Left cardiac atrium (tissue), 4 donors: ENCODE data around the gene FGF19. TPM values are rescaled to one million over a fixed set of nuclear protein-coding genes. Genes with fewer than 3 reads are reported as not detected.
A peak's percentile ranks its signal among the peaks of the same experiment; 100 is the strongest.

Experiments
- ATAC-seq, 2 donors: fragments of 200-7000 bp; cut with Tn5 transposase; one replicate each; pipeline ENCODE4 v1.9.1; 2020; ENCODE audit warnings: mild to moderate bottlenecking in 2 of 2, moderate library complexity in 2 of 2
- DNase-seq: peaks from one replicate; pipeline ENCODE4 v3.0.0-alpha.2; 2020
- intact Hi-C, 2 donors: fragments of 100-400 bp; cut with DNase I; formaldehyde crosslinking; loops; one replicate each; pipeline versions ENCODE4 v1.14.1 to v1.15.1; 2022 to 2023
- total RNA-seq, 2 donors: library from RNA; stranded (reverse); fragmentation: NEBNext Ultra II Directional; extraction: Animal tissue kit (Norgen Biotek cat#: 25700); gene quantifications; one replicate each; pipeline ENCODE4 v1.2.1, GENCODE V29; 2021
- donor health status: DM: no; HTN: yes; CAD: no.
- donor health status: DM: no; HTN: yes; CAD: no; lungs with severe emphysema.
- donor health status: DM: yes; HTN: yes; CAD: no.
- donor health status: Dilated cardiomyopathy.

FGF19 gene
- total RNA-seq, 2 donors from 2014 or later: not detected

DNA sequence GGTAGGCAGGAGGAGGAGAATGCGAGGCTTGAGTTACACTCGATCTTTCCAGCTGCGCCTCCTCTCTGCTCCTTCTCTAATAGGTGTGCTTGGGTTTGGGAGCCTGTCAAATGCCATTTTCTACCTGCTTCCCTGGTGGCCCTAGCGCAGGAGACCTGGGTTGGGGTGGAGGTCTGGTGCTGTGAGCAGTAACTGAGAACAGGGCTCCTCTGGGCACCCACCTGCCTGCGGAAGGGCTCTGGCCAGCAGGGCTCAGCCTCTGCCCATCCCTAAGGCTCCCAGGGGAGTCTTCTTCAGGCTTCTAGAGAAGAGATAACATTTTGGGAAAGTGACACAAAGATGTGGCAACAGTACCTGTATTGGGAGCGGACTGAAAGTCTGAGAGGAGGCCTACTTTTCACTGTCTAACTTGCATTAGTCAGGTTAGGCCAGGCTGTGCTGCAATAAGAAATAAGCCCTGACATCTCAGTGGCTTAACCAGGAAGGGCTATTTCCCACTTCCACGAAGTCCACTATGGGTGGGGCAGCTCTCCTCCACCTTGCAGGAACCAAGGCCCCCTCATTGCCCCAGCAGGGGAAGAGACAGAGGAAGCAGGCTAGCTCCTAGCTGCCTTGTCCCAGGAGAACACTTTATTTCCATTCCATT is 21.0 kb downstream of the FGF19 start:
- DNase-seq (no peak), ATAC-seq (no peak)
- intact Hi-C loops: loop anchor here in 1 of 2 donors (10.0 kb wide), 1 partner anchor 512 kb away; no protein-coding TSS in a partner anchor

DNA sequence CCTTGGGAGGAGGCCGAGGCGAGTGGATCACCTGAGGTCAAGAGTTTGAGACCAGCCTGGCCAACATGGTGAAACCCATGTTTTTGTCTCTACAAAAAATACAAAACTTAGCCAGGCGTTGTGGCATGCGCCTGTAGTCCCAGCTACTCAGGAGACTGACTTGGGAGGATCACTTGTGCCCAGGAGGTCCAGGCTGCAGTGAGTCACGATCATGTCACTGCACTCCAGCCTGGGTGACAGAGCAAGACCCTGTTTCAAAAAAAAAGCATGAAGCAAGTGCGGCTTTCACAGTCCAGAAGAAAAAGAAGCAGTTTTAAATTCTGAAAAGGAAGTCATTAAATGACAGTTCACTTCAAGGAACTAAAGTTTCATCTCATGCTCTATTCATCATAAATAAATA is 21.6 kb downstream of the FGF19 start:
- no peak for ATAC-seq
- intact Hi-C loops: loop anchor here in 1 of 2 donors (10.0 kb wide), 1 partner anchor 513 kb away; no protein-coding TSS in a partner anchor
- no peak for DNase-seq

DNA sequence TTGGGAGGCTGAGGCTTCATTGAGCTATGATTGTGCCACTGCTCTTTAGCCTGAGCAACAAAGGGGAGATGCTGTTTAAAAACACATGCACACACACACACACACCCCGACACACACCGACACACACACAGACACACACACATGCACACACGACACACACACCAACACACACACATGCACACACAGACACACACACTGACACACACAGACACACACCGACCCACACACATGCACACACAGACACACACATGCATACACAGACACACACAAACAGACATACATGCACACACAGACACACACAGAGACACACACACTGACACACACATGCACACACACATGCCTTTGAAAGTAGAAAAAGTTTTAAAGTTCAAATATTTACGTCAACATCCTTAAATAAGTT is 23.1 kb downstream of the FGF19 start:
- intact Hi-C loops: loop anchor here in 1 of 2 donors (10.0 kb wide), 1 partner anchor 514 kb away; no protein-coding TSS in a partner anchor
- no peak for ATAC-seq
- no peak for DNase-seq

DNA sequence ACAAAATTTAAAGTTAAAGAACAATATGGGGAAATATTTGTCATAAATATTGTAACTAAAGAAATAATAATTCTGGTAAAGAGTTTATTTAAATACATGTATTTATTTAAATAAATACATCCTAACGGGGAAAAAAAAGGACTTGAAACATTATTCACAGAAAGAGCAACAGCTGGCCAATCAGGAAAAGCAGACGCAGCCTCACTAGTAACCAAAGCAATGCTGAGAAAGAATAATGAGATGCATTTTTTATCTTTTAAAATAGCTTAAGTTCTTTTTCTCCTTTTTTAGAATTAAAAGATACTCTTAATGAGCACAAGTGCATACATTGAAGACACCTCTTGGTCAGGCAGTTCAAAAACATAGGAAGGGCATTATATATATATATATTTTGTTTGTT is 26.1 kb downstream of the FGF19 start:
- ATAC-seq: no peak
- intact Hi-C loops: no loop called here
- no peak for DNase-seq

DNA sequence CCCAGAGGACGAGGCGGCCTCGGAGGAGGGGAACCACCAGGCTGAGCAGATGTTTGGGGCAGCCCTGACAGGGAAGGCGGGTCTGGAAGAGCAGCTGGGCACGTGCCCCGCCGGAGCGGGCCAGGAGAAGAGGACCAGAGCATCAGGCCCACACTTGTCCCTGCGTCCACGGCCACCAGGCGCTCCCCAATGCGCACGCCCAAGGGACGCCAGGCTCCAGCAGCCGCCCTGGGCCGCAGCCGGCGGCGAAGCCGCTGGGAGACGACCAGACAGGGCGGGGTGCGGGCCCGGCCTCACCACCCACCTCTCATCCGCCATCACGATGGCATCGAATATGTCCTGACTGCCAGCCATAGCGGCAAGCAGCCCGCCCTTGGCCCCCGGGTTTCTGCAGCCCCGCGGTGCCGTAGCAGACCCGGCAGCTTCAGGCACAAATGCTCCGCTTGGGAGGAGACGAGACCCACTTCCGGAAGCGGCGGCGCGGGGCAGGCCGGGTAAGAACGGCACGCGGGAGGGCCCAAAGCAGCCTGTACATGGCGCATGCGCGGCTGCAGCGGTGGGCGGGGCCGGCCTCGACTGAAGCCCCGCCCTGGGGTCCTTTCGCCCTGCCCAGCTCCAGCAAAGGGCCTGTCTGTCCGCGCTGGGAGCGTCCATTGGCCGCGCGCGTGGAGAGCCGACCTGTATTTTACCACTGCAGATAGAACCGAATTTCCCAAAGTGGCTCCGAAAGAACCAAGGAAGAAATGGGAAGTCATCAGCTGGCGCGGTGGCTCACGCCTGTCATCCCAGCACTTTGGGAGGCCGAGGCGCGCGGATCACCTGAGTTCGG is 28.7 kb downstream of the FGF19 start, which contains the start of gene LTO1:
TSS of gene LTO1 (minus strand) at position 468 of the 829 bp plus-strand sequence. CDS start at position 354, 114 bp downstream.
- peak; percentile 99 for ATAC-seq
- DNase-seq: peak; percentile 97
- intact Hi-C loops: loop anchor here in 1 of 2 donors (5.0 kb wide), 1 partner anchor 573 kb away; no protein-coding TSS in a partner anchor

DNA sequence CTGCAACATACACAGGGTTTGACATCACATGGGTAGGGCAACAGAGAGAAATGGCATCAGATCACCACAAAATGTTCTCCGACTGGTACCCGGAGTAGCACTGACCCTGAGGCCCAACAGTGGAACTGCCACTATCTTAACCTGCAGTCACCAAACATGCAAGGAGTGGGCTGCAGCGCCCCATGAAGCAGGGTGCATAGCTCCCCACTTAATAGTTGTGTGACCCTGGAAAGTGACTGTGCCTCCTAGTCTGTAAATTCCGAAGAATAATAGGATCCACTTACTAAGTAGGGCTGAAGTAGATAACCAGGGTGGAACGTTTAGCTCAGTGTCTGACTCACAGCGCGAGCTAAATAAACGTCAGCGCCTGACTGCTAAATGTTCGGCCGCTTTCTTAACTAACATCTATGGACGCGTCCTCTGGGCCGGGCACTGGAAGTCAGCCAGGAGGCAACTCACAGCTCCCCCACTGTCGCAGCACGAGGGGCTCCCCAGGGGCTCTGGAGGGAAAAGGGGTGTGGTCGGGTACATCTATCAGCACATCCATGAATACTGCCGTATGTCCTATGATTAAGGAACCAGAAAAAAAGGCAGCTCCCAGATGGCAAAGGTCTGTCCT is 29.4 kb downstream of the FGF19 start:
- peak in 1 of 2 donors; percentile 40 for ATAC-seq
- peak; percentile 61 for DNase-seq
- intact Hi-C loops: loop anchor here in 1 of 2 donors (5.0 kb wide), 1 partner anchor 572 kb away; no protein-coding TSS in a partner anchor

DNA sequence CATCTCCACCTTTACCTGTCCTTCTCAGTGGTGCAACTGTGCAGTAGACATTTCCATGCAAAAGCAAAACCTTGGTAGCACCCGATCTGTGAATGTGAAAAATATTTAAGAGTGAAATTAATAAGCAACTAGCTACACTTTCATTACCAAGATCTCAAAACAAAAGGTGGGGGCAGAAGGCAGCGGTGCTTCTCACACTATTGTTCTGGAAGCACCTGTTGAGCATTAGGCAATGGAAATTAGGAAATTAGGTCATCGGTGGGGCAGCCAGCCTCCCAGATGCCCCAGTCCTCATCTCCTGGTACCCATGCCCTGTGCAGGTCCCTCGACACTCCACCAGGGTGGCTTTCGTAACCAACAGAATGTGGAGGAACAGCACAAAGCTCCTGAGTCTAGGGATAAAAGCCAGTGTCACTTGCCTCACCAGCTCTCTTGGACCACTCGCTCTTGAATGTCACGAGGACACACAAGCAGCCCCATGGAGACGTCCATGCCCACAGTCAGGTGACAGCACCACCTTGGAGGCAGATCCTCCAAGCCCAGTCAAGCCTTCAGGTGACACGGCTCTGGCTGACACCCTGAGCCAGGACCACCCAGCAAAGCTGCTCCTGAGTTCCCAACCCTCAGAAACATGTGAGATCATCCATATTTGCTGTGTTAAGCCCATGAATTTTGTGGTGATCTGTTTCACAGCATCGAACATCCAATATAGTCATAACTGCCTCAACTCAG is 31.9 kb downstream of the FGF19 start:
- DNase-seq (no peak), ATAC-seq (no peak)
- intact Hi-C loops: loop anchor here (2.0 to 5.0 kb wide), 2 partner anchors 570 to 571 kb away; no protein-coding TSS in a partner anchor

DNA sequence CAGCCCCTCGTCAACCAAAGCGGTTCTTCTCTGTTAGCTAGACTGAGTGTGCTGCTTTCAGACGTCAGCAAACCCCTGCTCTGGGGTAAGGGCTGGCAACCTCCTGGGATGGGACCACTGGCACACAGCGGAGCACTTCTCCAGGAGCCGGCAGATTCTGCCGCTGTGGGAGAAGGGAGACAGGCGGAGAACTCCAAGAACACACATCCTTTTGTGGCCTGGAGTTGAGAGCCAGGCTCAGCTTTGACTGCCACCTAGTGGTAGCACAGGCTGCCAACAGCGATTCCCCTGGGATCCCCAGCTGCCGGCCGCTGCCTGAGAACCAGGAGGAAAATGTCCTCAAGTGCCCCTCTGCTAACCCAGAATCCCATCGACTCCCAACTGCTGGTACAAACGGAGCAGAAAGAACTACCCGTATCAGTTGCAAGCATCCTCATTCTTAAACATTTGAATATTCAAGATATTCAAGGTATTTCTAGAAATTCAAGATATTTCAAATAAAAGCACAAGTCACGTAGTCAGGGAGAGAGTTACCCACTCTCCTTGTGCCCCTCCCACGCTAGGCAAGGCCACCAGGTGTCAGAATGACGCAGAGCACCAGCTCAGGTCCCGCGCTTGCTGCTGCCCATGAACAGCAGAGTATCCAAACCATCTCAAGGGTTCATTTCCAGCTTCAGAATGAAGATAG is 33.5 kb downstream of the FGF19 start:
- peak; percentile 84 for DNase-seq
- peak; percentile 59 to 77 for ATAC-seq
- intact Hi-C loops: loop anchor here (2.0 to 5.0 kb wide), 2 partner anchors 568 to 570 kb away; no protein-coding TSS in a partner anchor

DNA sequence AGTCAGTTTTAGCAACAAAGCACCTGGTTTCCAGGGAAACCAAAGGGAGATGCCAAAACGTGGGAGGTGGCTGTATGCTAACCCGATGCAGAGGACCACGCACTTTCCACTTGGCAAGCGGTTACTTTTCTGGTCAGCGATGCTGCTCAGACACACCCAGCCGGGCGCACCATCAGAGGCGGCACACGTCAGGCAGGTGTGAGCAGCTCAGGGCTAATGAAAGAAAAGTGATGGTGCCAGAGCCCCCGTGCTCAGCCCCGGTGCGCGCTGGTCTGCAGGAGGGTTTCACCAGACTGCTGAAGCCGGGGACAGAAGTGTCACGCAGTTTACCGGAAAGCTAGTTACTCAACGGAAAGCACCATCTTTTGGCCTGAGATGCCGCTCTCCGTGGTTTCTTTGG is 34.3 kb downstream of the FGF19 start:
- DNase-seq (no peak), ATAC-seq (no peak)
- intact Hi-C loops: no loop called here

DNA sequence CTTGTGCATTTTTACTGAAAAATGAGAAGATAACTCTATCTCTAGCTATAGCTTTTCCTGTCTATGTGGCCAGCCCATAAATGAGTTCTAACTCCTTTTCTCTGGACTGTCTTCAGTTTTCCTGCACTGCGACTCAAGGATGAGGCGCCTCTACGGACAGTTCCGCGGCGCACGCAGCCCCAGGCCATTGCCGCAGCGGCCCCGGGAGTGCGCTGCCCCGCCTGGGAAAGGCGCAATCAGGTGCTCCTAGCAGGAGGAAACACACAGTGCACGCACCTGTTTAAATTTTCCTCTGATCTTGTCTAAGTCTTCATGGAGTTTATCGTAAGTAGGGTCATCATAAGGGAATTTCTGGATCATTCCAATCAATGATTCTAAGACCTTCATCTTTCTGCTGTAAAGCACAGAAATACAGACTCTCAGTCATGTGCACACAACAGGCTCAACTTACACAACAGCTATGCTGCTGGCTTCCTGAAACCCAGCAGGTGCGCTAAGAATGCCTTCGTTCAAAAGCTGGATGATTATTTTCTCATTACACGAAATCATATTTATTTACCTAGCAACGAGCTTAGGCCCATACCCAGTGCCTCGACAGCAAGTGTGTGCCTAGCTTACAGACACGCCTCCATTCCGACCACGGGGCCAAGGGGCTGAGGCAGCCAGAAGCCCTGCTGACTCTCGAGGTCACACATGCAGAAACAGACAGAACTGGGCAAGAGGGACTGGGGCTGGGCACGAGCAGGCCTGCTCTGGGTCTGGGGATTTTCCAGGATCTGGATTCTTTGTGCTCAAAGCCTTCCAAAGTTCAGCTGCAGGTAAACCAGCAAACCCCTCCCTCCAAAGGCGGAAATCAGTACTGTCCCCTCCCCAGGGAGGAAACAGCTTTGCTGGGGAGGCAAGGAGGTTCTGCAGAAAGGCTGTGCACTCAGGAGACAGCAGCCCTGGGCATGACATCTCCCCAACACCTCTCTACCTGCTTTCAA is 35.9 kb downstream of the FGF19 start:
- intact Hi-C loops: no loop called here
- DNase-seq (no peak), ATAC-seq (no peak)

DNA sequence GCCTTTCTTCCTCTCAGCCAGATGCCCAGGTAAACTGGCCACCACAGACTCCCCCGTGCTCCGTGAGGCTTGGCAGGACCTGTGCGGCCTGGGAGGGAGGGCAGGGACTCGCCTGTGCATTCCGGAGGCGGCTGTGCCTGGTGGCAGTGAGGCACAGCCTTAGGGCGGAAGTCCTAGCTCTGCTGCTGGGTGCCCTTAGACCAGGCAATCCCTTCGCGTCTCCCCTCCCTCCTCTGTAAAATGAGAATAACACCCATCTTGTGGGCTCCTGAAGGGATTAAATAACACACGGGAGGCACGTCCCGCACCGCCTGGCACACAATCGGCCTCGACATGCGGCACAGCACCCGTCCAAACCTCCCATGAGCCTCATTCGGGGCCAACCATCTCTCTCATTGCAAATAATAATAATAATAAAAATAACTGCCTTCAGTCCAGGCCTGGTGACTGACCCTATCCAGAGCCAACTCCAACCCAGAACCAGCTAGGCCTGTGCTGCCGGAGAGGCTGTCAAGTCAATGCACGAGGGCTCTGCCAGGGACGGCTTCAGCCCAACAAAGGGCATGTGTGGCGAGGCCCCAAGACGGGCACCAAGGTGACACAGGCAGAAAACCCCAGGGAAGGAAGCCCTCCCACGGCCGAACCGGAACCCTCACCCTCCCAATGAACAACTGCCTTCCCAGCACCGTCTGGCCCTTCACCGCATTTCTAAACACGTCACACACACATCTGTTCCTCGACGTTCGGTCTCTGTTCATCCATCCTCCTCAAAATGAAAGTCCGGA is 36.9 kb downstream of the FGF19 start:
- DNase-seq (no peak), ATAC-seq (no peak)
- intact Hi-C loops: no loop called here

DNA sequence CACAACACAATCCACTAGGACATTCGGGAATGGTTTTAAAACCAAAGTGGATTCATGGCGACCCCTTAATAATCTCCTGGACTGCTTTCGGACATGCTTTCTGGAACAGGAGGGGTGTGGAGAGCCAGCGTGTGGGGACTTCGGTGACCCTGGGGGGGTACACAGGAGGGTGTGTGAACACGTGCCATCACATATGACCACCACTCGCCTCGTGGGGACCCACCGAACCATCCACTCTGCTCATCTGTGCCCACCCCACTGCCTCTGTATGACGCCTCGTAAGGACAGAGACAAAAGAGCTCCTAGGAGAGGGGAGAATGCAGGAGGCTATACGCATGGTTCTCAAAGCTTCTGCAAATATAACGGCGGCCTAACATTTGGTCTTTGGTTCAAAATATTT is 37.6 kb downstream of the FGF19 start:
- DNase-seq (no peak), ATAC-seq (no peak)
- intact Hi-C loops: no loop called here

DNA sequence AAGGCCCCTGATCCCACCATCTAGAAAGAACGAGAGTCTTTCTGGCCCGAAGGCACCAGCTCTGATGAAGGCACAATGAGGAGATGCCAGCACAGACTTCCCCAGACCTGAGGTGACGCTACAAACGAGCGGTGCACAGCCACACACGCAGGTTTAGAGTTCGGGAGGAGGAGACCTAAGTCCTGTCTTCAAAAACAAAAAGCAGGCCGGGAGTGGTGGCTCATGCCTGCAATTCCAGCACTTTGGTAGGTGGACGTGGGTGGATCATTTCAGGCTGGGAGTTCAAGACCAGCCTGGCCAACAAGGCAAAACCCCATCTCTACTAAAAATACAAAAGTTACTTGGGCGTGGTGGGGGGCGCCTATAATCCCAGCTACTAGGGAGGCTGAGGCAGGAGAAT is 38.2 kb downstream of the FGF19 start:
- DNase-seq: no peak

DNA sequence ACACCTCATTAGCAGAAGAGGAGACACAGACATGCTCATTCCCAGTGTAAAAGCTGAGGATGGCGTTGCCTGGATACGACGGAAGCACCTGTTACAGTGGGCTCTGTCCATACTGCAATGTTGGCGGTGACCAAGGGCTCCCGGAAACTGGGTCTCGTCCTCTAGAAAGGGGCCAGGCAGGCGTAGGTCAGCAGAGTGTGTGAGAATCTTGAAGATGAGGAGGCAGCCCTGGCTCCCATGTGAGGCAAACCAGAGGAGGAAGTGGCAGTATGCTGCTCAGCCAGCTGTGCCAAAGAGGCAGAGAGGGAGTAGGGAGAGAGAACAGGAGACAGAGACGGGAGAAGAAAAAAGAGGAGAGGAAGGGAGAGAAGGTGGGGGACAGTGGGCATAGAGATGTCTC is 38.9 kb downstream of the FGF19 start:
- intact Hi-C loops: no loop called here
- DNase-seq (no peak), ATAC-seq (no peak)

More for the DNA sequence above, 38.2 kb downstream of the FGF19 start:
- ATAC-seq: no peak
- intact Hi-C loops: no loop called here

DNA sequence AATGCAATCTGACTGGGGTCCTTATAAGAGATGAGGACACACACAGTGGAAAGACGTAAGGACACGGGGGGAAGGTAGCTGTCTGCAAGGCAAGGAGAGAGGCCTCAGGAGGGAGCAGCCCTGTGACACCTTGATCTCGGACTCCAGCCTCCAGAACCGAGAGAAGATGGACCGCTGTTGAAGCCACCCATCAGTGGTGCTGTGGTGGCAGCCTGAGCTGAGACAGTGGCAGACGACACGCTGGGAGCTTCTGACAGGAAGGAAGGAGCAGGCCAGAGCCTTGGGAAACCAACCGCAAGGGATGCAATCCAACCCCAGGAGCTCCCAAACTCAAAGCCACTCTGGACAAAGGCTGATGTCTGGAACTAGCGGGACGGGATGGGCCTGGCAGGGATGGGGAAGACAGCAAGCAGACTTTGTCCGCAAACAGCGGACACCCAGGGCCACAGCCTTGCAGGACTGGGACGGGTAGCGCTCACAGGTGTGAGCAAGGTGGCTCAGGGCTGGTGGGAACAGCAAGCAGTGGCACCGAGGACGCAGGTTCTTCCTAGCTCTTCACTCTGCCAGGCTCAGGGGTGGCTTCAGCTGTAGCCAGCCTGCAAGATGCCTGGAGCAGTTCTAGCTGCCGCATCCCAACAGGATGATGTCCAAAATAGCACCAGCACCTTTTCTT is 39.6 kb downstream of the FGF19 start:
- DNase-seq (no peak), ATAC-seq (no peak)
- intact Hi-C loops: no loop called here

DNA sequence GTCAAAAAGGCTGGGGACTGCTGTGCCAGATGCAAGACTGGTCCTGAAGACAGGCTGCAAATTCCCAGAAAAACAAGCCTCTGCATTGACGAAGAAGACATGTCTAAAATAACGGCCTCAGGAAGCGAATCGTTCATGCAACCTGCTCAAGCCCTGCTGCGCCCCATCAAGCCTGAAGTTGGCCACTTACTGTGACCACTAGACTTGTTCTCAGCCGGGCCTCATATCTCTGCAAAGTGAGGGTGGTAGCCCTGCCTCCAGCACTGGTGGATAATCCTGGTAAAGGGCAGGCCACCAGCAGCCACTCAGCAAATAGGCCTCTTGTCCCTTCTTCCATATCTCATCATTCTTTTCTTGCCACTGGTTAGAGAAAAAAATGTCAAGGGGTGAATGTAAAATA is 40.5 kb downstream of the FGF19 start:
- intact Hi-C loops: no loop called here
- ATAC-seq (no peak), DNase-seq (no peak)
